Measurements from ENCODE around the gene SEPTIN10. TPM values are rescaled to one million over a fixed set of nuclear protein-coding genes. Genes with fewer than 3 reads are reported as not detected.

SEPTIN10 gene
- total RNA-seq, 1 experiment from 2014 or later, result 105 TPM

DNA sequence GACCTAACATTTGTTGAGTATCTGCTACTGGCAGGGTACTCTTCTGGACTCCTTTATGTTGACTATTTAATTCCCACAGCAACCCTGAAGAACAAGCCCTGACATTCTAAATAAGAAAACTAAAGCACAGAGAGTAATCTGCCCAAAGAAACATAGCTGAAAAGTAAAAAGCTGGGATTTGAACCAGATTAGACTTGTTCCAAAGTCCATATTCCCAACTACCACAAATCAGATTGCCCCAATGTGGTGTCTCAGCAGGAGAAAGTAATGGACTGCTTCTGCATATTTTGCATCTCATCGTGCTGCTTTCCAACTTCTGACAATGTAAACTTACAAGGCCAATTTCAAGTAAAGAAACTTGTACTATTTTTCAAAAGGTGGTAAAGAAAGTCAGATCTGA, 56.5 kb downstream of the SEPTIN10 start:
- Mint-ChIP-seq H3K27ac (ENCODE audit: low read depth, unreplicated experiment) (no peak overlapping the region), H3K4me3 (ENCODE audit: unreplicated experiment) (no peak overlapping the region), H3K9me3 (ENCODE audit: unreplicated experiment) (no peaks in the 10 kb centered on the region), H3K36me3 (ENCODE audit: insufficient read depth, unreplicated experiment) (peaks cover 19% of the 10 kb centered on the region), H3K27me3 (ENCODE audit: insufficient read depth, unreplicated experiment) (no peaks in the 10 kb centered on the region), H3K4me1 (ENCODE audit: insufficient read depth, unreplicated experiment) (peaks cover 6% of the 10 kb centered on the region)
- DNase-seq (ENCODE audit: unreplicated experiment), result no peak
- POLR2A ChIA-PET, result interaction anchor here (0.6 to 1.0 kb wide), 2 partner anchors 139 to 146 kb away, joined by 3 read pairs; no protein-coding TSS in a partner anchor
- TF ChIP-seq, protein P1, sequence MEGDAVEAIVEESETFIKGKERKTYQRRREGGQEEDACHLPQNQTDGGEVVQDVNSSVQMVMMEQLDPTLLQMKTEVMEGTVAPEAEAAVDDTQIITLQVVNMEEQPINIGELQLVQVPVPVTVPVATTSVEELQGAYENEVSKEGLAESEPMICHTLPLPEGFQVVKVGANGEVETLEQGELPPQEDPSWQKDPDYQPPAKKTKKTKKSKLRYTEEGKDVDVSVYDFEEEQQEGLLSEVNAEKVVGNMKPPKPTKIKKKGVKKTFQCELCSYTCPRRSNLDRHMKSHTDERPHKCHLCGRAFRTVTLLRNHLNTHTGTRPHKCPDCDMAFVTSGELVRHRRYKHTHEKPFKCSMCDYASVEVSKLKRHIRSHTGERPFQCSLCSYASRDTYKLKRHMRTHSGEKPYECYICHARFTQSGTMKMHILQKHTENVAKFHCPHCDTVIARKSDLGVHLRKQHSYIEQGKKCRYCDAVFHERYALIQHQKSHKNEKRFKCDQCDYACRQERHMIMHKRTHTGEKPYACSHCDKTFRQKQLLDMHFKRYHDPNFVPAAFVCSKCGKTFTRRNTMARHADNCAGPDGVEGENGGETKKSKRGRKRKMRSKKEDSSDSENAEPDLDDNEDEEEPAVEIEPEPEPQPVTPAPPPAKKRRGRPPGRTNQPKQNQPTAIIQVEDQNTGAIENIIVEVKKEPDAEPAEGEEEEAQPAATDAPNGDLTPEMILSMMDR (IDR thresholded peaks at IDR 0.05; ENCODE audit: unreplicated experiment), result no peak
- CTCF ChIA-PET, result interaction anchor here (1.7 to 6.6 kb wide), 2 partner anchors 11 to 179 kb away, joined by 8 to 52 read pairs; no protein-coding TSS in a partner anchor
- BruUV-seq (replicated peaks), result no TSS peak
- intact Hi-C loops (cut with micrococcal nuclease), result no loop called here

DNA sequence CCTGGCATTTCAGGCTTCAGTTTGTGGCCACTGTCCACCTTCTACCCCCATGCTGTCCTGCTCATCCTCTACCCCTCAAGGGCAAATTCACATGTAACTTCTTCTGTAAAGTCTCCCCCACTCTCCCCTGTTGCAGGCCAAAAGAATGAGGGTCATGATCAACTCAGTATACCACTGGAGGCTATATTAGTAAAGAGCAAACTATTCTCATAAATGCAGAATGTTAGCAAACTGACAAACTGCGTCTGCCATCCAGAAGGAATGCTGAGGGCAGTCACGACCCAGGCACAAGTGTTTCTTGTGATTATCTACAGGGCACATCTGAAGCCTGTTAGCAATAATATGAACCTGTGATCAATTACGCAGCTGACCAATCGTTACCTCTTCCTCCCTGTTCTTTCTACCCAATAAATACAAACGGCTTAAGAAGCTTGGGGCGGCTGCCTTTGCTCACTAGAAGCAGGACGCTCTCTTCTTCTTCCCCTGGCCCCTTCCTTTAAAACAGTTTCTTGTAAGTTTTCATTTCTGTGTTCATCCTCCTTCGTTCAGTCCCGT, 58.3 kb downstream of the SEPTIN10 start:
- no TSS peak for BruUV-seq (replicated peaks)
- intact Hi-C loops (cut with micrococcal nuclease), result no loop called here
- H3K9me3 Mint-ChIP-seq (ENCODE audit: unreplicated experiment), result no peaks in the 10 kb centered on the region
- ChIA-PET POLR2A (no interaction called here), CTCF (interaction anchor here (6.6 kb wide), 1 partner anchor 9 kb away, joined by 52 read pairs; no protein-coding TSS in a partner anchor)
- H3K27me3 Mint-ChIP-seq (ENCODE audit: insufficient read depth, unreplicated experiment), result no peaks in the 10 kb centered on the region
- TF ChIP-seq, protein P1 (IDR thresholded peaks at IDR 0.05; ENCODE audit: unreplicated experiment), result no peak
- peaks cover 6% of the 10 kb centered on the region for H3K4me1 Mint-ChIP-seq (ENCODE audit: insufficient read depth, unreplicated experiment)
- H3K4me3 Mint-ChIP-seq (ENCODE audit: unreplicated experiment), result no peak overlapping the region
- H3K27ac Mint-ChIP-seq (ENCODE audit: low read depth, unreplicated experiment), result no peak overlapping the region
- peaks cover 17% of the 10 kb centered on the region for H3K36me3 Mint-ChIP-seq (ENCODE audit: insufficient read depth, unreplicated experiment)
- no peak for DNase-seq (ENCODE audit: unreplicated experiment)

DNA sequence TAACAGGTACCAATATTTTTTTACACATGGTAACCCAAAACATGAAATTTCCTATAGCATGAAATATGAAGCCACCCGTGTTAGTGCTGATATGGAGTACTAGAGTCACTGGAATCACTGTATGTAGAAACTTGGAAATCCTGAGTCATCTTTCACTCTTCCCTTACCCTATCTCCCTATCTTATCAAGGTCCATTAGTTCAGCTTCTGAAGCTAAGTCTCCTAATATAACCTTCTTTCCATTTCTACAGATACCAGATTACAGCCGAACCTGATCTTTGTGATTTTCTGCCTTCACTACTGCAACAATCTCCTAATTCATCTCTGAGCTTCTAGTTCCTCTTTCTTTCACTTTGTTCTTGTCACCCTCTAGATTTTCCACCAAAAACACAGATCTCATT, 59.0 kb downstream of the SEPTIN10 start:
- Mint-ChIP-seq H3K4me3 (ENCODE audit: unreplicated experiment) (no peak overlapping the region), H3K27ac (ENCODE audit: low read depth, unreplicated experiment) (no peak overlapping the region), H3K36me3 (ENCODE audit: insufficient read depth, unreplicated experiment) (peaks cover 11% of the 10 kb centered on the region), H3K4me1 (ENCODE audit: insufficient read depth, unreplicated experiment) (peaks cover 6% of the 10 kb centered on the region), H3K27me3 (ENCODE audit: insufficient read depth, unreplicated experiment) (no peaks in the 10 kb centered on the region), H3K9me3 (ENCODE audit: unreplicated experiment) (no peaks in the 10 kb centered on the region)
- POLR2A ChIA-PET, result no interaction called here
- DNase-seq (ENCODE audit: unreplicated experiment), result no peak
- CTCF ChIA-PET, result interaction anchor here (1.1 to 1.2 kb wide), 2 partner anchors 9 to 161 kb away, joined by 3 to 5 read pairs; no protein-coding TSS in a partner anchor
- intact Hi-C loops (cut with micrococcal nuclease), result no loop called here
- TF ChIP-seq, protein P1 (IDR thresholded peaks at IDR 0.05; ENCODE audit: unreplicated experiment), result no peak
- no TSS peak for BruUV-seq (replicated peaks)

DNA sequence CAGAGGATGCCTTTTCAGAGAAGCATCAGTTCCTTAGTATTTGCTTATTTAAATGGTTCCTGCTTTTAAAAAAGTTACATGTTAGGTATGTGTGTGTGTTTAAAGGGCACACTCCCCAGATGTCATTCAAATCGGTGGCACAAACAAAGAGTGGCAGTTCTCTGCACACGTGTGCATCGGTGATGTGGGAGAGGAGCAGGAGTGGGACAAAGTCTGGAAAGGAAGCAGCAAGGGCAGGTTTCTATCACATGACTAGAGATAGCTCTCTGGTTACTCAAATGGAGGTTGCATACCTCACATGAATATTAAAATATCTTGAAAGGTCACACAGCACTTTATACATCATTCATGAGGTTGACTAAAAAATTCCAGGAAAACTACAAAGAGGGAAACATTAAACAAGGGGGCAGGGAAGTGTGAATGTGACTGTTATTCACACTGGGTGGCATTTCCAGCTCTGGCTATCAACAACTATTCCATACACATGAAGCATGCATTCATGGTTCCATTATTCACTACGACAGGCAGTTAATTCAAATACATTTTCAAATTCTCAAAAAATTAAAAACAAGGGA, 64.7 kb downstream of the SEPTIN10 start:
- DNase-seq (ENCODE audit: unreplicated experiment), result no peak
- POLR2A ChIA-PET, result interaction anchor here (1.2 kb wide), 1 partner anchor 158 kb away, joined by 3 read pairs; no protein-coding TSS in a partner anchor

More for the DNA sequence above, 64.7 kb downstream of the SEPTIN10 start:
- peaks cover 34% of the 10 kb centered on the region for H3K36me3 Mint-ChIP-seq (ENCODE audit: insufficient read depth, unreplicated experiment)
- H3K4me3 Mint-ChIP-seq (ENCODE audit: unreplicated experiment), result no peak overlapping the region
- TF ChIP-seq, protein P1 (IDR thresholded peaks at IDR 0.05; ENCODE audit: unreplicated experiment), result no peak
- intact Hi-C loops (cut with micrococcal nuclease), result loop anchor here (5.0 kb wide), 1 partner anchor 113 kb away; no protein-coding TSS in a partner anchor
- H3K27ac Mint-ChIP-seq (ENCODE audit: low read depth, unreplicated experiment), result no peak overlapping the region
- no peaks in the 10 kb centered on the region for H3K27me3 Mint-ChIP-seq (ENCODE audit: insufficient read depth, unreplicated experiment)
- H3K9me3 Mint-ChIP-seq (ENCODE audit: unreplicated experiment), result no peaks in the 10 kb centered on the region
- no TSS peak for BruUV-seq (replicated peaks)
- peaks cover 4% of the 10 kb centered on the region for H3K4me1 Mint-ChIP-seq (ENCODE audit: insufficient read depth, unreplicated experiment)
- CTCF ChIA-PET, result interaction anchor here (1.5 to 7.0 kb wide), 3 partner anchors 35 to 187 kb away, joined by 3 to 155 read pairs (median 54); no protein-coding TSS in a partner anchor
